KMS-11 (cell line): Measurements from ENCODE around the gene CDH4.

Source experiments
- H2AFZ ChIP-seq: fragments of 200-600 bp; sonication (generic); 2 replicates; pipeline ENCODE4 v1.6.1; 2016; ENCODE audit warnings: antibody characterized with exemption, mixed run types, low read depth
- H3K27ac ChIP-seq: fragments of 200-600 bp; sonication (generic); 2 replicates; pipeline ENCODE4 v1.6.1; 2016; ENCODE audit warnings: mild to moderate bottlenecking, mixed run types
- H3K27me3 ChIP-seq: fragments of 200-600 bp; sonication (generic); 2 replicates; pipeline ENCODE4 v1.6.1; 2017; ENCODE audit warnings: mild to moderate bottlenecking, low read depth, mixed run types, moderate library complexity; ENCODE audit not compliant: insufficient read depth
- H3K36me3 ChIP-seq: fragments of 200-600 bp; sonication (generic); 2 replicates; pipeline ENCODE4 v1.6.1; 2017; ENCODE audit warnings: mild to moderate bottlenecking, mixed run types; ENCODE audit not compliant: insufficient read depth
- H3K4me1 ChIP-seq: fragments of 200-600 bp; sonication (generic); 2 replicates; pipeline ENCODE4 v1.6.1; 2016; ENCODE audit warnings: mild to moderate bottlenecking, low read depth, mixed run types; ENCODE audit not compliant: poor library complexity, severe bottlenecking
- H3K4me2 ChIP-seq: fragments of 200-600 bp; sonication (generic); 2 replicates; pipeline ENCODE4 v1.7.0; 2016; ENCODE audit warnings: mild to moderate bottlenecking, mixed run types
- H3K4me3 ChIP-seq: fragments of 200-600 bp; sonication (generic); IDR thresholded peaks from 2 replicates; pipeline ENCODE4 v1.6.1; 2017; ENCODE audit warnings: low read depth, low read length, mixed read lengths; ENCODE audit not compliant: insufficient read depth
- H3K79me2 ChIP-seq: fragments of 200-600 bp; sonication (generic); 2 replicates; pipeline ENCODE4 v1.6.1; 2016; ENCODE audit warnings: low read depth, mixed run types; ENCODE audit not compliant: insufficient read depth
- H3K9ac ChIP-seq: fragments of 200-600 bp; sonication (generic); 2 replicates; pipeline ENCODE4 v1.6.1; 2016; ENCODE audit warnings: mild to moderate bottlenecking, mixed run types
- H4K20me1 ChIP-seq: fragments of 200-600 bp; sonication (generic); 2 replicates; pipeline ENCODE4 v1.6.1; 2016; ENCODE audit warnings: mild to moderate bottlenecking, mixed run types; ENCODE audit not compliant: insufficient read depth
- CTCF ChIP-seq: fragments of 200-600 bp; sonication (generic); conservative IDR thresholded peaks from 2 replicates; pipeline ENCODE4 v1.6.1; 2017; ENCODE audit warnings: low read depth, mild to moderate bottlenecking, antibody characterized with exemption, low read length, moderate library complexity, mixed read lengths

CDH4 gene

GRCh38 chr20:61725145-61725544 is 473.1 kb downstream of the CDH4 start:
- Histone ChIP-seq H3K27ac (no peak overlapping the region), H3K4me1 (no peaks in the 10 kb centered on the region), H3K36me3 (no peaks in the 10 kb centered on the region), H3K4me3 (no peak overlapping the region), H3K79me2 (no peaks in the 10 kb centered on the region), H3K4me2 (no peak overlapping the region), H3K9ac (no peak overlapping the region), H3K27me3 (no peaks in the 10 kb centered on the region; the same call in 1 of the 2 replicates), H4K20me1 (no peaks in the 10 kb centered on the region), H2AFZ (no peak overlapping the region)
- no peak for TF ChIP-seq CTCF

GRCh38 chr20:61725966-61726365 is 473.9 kb downstream of the CDH4 start:
- H3K27me3 ChIP-seq, result no peaks in the 10 kb centered on the region; the same call in 1 of the 2 replicates
- H3K9ac ChIP-seq, result no peak overlapping the region
- H3K4me2 ChIP-seq, result no peak overlapping the region
- no peaks in the 10 kb centered on the region for H3K4me1 ChIP-seq
- no peaks in the 10 kb centered on the region for H3K79me2 ChIP-seq
- no peak overlapping the region for H2AFZ ChIP-seq
- H3K4me3 ChIP-seq, result no peak overlapping the region
- no peaks in the 10 kb centered on the region for H3K36me3 ChIP-seq
- no peak overlapping the region for H3K27ac ChIP-seq
- no peaks in the 10 kb centered on the region for H4K20me1 ChIP-seq
- TF ChIP-seq CTCF, result no peak

- Histone ChIP-seq H3K4me2 (no peak overlapping the region), H3K9ac (no peak overlapping the region), H2AFZ (no peak overlapping the region), H3K4me1 (no peaks in the 10 kb centered on the region), H3K27ac (no peak overlapping the region), H4K20me1 (no peaks in the 10 kb centered on the region), H3K27me3 (no peaks in the 10 kb centered on the region; the same call in 1 of the 2 replicates), H3K79me2 (no peaks in the 10 kb centered on the region), H3K4me3 (no peak overlapping the region), H3K36me3 (no peaks in the 10 kb centered on the region)
- no peak for TF ChIP-seq CTCF
Observed at GRCh38 chr20:61726979-61727378, 474.9 kb downstream of the CDH4 start.

- Histone ChIP-seq H3K27me3 (no peaks in the 10 kb centered on the region; the same call in 1 of the 2 replicates), H3K4me2 (no peak overlapping the region)
Observed at GRCh38 chr20:61727761-61728160, 475.7 kb downstream of the CDH4 start.

More at GRCh38 chr20:61727761-61728160, 475.7 kb downstream of the CDH4 start:
- TF ChIP-seq CTCF, result no peak
- Histone ChIP-seq H3K9ac (no peak overlapping the region), H3K27ac (no peak overlapping the region), H3K79me2 (no peaks in the 10 kb centered on the region), H2AFZ (no peak overlapping the region), H3K4me3 (no peak overlapping the region), H3K36me3 (no peaks in the 10 kb centered on the region), H4K20me1 (no peaks in the 10 kb centered on the region), H3K4me1 (no peaks in the 10 kb centered on the region)
